NOMO-1 treated with dmso at 0.1 percent for 144 hours (cell line): ENCODE data around the gene HYAL2.
A peak's percentile ranks its signal among the peaks of the same experiment; 100 is the strongest.

ENCODE experiments used
- DNase-seq: peaks from one replicate; lab custom pipeline; 2025; ENCODE audit not compliant: unreplicated experiment; lab: John Stamatoyannopoulos, UW

The HYAL2 gene

DNA sequence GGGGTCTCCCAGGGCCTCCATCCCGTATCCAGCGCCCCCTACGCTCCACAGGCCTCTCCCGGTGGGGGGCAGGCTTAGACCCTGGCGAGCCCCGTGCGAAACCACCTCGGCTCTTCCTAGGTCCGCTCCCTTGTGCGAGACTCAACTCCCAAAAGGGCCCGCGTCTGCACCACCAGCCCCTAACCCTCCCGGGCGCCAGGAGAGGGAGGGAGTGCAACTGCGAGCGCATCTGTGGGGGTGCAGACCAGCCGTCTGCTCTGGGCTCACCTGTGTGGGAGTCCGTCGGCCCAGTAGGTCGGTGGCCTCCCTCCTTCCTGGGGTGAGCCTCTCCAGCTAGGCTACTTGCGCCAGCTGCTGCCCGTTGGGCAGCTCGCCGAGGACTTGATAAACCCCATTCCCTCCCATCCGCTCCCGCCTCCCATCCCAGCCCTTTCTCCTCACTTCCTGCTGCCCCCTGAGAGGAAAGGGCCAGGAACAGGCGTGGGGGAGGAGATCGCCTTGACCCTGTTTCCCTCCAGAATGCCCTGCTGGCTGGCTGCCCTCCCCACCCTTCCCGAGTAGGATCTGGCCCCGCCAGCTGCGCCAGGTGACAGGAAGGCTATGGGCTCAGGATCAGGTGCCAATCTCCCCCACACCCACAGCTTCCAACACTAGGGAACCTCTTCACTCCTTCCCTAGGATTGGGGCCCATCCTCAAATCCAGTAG lies at the start of gene HYAL2:
Gene HYAL2, minus strand, starts transcription at position 360 of the 706 bp plus-strand sequence. CDS start 2,256 bp downstream, outside the sequence.
- DNase-seq = no peak

DNA sequence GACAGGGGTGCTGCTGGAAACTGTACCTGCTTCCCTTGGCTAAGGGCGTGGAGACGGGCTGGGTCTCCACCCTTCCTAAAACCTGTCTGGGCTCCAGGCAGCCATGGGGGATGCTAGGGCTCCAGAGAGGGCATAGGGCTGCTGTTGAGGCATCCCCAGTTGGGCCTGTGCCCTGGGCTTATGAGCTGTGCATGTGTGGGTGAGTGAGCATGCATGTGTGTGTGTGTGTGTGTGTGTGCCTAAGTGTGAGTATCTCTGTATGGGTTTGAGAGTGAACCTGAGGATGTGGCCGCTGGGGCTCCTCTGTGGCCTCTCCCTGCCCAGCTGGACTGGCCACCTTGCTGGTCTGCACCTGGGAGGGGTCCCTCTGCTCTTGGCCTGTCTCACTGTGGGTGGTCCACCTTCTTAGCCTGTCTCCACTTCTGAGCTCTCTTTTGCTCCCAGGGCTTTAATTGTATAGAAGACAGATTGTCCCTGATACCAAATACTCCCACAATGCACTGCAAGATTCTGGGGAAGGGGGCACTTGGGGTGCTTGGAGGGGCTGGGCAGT lies 48.7 kb upstream of the HYAL2 start:
- DNase-seq = no peak

DNA sequence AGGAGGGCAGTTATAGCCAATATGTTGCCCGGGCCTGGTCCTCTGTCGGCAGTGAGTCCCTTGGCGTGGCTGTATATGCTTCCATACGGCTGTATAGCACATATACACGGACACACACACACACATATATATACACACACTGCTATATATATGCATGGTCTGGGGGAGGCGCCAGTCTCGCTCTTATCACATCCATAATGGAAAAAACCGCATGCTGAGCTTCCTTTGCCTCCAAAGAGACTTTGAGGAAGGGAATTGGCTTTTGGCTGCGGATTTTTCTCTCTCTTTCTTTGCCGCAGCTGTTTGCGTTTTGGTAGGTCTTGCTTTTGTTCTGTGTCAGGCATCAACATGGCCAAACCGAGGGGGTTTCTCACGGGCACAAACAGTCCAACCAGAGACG lies 48.0 kb upstream of the HYAL2 start:
- DNase-seq = peak; percentile 22

DNA sequence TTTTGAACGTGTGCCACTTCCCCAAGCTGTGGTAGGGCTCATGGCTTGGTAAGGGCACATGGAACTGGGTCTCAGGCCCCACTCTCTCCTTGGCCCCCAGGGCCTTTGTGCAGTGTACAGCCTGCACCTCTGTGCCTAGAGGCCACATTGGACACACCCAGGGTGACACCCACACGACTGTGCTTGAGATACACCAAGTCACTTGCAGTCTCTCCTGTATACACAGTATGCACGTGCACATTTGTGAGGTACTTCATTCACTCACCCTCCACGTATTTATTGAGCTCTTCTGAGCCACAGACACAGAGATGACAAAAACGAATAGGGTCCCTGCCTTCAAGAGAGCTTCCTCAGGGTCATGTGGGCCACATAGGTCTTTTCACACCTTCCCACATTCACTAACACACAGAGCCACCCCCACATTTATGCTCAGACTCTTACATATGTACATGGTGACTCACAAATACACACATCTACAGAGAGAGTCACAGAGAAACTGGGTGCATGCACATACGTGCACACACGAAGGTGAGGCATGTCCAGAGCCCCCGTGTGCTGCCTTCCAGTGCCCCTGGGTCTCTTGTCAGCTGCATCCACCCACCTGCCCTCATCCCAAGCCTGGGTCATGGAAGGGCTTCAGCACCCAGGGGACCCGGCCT lies 46.6 kb upstream of the HYAL2 start:
- no peak for DNase-seq

DNA sequence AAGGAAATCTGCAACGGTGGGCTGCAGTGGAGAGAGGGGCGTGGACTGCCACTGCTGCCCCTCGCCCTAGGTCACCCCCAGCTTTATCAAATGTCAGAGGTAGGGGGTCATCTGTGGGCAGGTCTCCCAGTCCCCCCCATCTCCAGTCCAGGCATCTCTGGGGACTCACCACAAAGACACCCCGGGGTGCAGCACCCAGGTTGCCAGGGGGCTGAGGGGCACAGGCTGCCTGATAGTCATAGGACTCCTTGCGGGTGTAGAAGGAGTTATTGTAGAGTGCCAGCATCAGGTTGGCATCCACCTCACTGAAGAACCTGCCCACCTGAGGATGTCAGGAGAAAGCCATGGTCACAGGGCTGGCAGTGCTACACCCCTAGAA lies 43.3 kb upstream of the HYAL2 start:
- DNase-seq = no peak

- DNase-seq = peak; percentile 84
Observed at GRCh38 chr3:50365080-50365841, 42.7 kb upstream of the HYAL2 start.

DNA sequence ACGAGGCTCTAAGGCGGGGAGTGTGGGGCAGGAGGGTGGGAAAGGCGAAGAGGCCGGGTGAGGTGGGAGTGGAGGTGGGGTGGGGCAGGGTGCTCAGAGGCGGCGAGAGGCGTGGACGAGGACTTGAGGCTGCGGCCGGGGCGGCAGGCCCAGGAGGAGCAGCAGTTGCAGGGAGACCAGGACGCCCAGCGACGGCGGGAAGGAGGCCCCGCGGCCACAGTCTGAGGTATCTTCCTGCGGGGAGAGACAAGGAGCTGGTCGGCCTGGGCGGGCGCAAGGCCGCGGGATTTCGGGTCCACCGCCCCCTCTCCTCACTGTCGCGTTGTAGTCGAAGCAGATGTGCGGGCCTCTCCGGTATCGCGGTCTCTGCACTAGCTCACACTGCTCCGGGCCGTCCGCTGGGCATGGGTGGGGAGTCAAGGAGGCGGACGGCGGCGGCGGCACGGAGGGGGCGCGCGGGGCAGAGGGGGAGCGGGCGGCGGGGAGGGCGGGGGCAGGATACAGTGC lies 42.1 kb upstream of the HYAL2 start:
- no peak for DNase-seq

GRCh38 chr3:50359760-50360110 lies 37.2 kb upstream of the HYAL2 start:
- no peak for DNase-seq

GRCh38 chr3:50358911-50359759 lies 36.6 kb upstream of the HYAL2 start, which contains the start of gene TMEM115:
TMEM115 (minus strand) TSS chr3:50359521; CDS start chr3:50359063, 458 bp downstream.
- DNase-seq = peak; percentile 95

- DNase-seq = no peak
Observed at GRCh38 chr3:50358355-50358910, 35.9 kb upstream of the HYAL2 start.

DNA sequence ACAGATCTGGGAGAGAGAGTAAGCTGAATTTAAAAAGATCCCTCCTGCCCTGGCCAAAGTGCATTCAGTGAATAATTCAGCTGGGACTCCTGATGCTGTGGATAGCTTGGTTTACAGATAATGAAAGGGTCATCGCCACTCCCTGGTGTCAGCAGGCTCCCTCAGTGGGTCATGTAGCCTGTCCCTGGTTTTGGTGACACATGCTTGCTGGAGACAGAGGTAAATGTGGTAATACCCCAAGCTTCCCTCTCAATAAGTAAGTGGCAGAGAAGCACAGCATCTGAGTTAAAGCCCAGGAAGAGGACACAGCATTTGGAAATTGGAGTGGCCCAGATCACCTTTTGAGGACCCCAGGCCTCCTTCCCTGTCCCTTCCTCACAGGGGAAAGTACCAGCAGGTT lies 34.9 kb upstream of the HYAL2 start:
- DNase-seq = no peak

DNA sequence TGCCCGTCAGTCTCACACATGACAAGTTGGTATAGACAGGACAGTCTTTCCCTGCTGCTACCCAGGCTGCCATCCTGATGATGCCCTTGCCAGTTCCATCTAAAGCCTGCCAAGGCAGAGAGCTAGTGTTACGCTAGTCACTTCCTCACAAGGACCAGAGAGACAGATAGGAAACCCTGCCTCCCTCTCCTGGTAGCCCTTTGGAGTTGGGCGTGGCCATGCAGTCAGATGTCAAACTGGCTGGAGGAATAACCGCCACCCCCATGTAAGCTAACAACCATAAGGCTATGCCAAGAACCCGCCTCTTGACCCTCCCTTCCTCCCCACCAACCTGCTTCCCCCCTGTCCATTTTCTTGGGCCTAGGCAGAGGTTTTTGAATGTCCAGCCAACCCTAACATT lies 34.0 kb upstream of the HYAL2 start:
- DNase-seq = no peak

DNA sequence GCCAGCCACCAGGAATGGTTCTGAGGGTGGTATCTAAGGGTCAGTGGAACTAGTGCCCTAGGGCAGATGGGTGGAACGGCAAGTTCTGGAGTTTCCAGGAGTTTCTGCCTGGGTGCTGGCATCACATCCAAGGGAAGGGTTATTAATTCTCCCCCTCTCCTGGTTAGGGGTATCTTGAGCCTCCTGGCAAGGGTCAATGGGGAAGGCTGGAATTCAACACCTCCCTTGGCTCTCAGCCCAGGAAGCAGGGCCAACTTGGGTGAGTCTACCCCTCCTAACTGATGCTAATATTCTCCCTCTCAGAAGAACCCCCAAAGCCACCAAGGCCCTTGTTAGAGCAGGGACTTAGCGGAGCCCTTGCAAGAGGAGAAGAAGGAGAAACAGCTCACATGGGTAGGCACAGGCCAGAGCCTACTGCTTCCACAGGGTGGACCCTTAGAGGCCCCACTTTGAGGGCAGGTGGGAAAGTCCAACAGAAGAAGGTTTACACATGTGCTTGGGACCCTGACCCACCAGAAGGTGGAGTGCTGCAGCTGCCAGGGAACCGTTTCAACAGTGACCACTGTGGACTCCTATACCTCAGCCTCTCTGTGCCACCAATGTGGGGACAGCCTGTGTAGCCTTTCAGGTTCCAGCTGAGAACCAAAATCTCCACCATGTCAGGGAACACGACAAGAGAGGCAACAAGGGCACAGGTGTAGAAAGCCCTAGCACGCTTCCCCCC lies 33.4 kb upstream of the HYAL2 start:
- no peak for DNase-seq

DNA sequence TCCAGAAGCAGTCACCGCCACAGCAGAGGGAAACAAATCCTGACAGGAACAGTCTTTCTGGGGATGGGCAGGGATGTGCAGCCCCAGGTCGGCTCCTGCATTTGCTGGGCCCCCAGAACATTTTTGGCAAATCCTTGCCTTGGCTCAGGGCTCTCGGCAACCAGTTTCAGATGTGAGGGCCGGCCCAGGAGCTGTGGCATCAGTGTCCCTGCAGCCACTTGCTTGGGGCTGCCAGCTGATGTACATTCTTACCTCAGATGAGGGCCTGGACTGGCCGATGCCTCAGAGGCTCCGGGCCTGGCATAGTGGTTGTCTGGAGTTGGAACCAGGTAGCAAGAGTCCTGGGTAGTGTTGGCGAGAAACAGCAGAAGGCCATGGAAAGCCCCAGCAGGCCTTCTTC lies 32.3 kb upstream of the HYAL2 start:
- no peak for DNase-seq

DNA sequence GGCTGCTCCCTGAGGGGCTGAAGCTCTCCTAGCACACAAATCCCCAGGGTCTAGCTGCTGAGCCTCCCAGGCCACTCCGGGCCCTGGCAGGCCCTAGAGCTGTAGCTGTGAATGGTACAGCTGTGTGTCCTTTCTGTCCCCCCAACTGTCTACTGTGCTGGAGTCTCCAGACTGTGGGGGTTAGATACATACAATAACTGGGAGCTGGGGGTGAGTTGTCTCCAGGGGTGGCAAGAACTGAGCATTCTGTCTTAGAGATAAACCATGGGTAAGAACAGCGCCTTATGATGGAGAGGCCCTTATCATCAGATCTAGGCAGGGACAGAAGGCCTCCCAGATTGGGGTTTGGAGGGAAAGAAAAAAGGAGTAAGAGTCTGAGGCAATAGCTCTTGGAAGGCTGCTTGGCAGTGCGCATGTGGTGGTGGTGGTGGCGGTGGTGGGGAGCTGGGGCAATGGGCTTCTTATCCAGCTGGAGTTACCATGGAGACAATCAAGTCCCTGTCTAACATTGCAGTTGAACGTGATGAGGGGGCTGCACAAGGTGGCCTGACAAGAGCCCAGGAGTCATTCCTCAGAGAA lies 31.7 kb upstream of the HYAL2 start:
- no peak for DNase-seq

GRCh38 chr3:50353245-50354004 lies 30.9 kb upstream of the HYAL2 start:
- no peak for DNase-seq

DNA sequence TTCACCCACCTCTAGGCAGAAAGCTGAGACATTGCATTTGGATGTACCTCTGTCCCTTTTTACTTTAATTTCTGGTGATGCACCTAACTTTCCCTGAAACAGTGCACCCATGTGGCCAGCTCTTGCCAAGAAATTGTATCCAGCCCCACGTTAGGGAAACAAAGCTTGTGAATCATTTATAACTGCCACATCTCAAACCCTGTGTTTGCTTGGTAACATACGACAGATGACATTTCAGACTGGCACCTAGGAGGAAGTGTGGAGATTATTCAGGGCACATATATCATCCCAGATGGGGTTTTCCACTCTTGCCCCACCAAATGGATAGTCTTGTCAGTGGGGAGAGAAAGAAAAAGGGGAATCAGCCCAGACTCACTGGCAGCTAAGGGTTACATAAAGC lies 30.2 kb upstream of the HYAL2 start:
- DNase-seq = no peak

GRCh38 chr3:50351323-50351697 lies 28.8 kb upstream of the HYAL2 start:
- no peak for DNase-seq
